HUDEP-2 (cell line): ENCODE data around the gene ADAM10.

Experiments
- DNase-seq, 76 experiments: peaks; one replicate each; lab custom pipeline; 2025; ENCODE audit not compliant: unreplicated experiment in 76 of 76; lab: John Stamatoyannopoulos, UW

Gene ADAM10

GRCh38 chr15:58543664-58544335 is 205.7 kb downstream of the ADAM10 start:
- DNase-seq: no peak

- DNase-seq: no peak
Measured at GRCh38 chr15:58541410-58542087, 208.0 kb downstream of the ADAM10 start.

- DNase-seq: no peak
Measured at GRCh38 chr15:58539548-58539947, 210.0 kb downstream of the ADAM10 start.

- no peak for DNase-seq
Measured at GRCh38 chr15:58538901-58539300, 210.6 kb downstream of the ADAM10 start.
